ENCODE data around the gene TMPRSS12. TPM values are rescaled to one million over a fixed set of nuclear protein-coding genes. Genes with fewer than 3 reads are reported as not detected.

TMPRSS12 gene
- total RNA-seq, 1 donor from 2014 or later = not detected

DNA sequence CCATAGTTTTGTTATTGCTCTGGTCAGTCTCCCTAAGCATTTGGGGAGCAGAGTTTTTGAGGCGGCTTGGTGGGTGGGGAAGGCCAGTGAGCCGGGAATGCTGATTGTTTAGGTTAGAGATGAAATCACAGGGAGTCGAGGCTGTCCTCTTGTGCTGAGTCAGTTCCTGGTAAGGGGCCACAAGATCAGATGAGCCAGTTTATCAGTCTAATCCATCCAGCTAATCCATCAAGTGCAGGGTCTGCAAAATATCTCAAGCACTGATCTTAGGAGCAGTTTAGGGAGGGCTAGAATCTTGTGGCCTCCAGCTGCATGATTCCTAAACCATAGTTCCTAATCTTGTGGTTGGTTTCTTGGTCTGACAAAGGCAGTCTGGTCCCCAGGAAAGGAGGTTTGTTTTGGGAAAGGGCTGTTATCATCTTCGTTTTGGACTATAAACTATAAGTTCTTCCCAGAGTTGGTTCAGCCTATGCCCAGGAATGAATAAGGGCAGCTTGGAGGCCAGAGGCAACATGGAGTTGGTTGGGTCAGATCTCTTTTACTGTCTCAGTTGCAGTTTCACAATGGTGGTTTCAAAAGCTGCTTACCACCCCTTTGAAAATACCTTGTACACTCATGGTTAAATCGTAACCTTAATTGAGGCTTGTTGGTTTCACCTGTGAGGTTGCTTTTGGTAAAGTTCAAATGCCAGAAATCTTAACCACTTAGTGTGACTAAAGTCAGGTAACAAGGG lies 76.0 kb downstream of the TMPRSS12 start:
- H3K36me3 Mint-ChIP-seq = peaks cover 4% of the 10 kb centered on the region
- no peaks in the 10 kb centered on the region for H3K27me3 Mint-ChIP-seq
- H3K27ac Mint-ChIP-seq = peak overlapping the region; percentile 18
- H3K9me3 Mint-ChIP-seq = peaks cover 15% of the 10 kb centered on the region
- TF ChIP-seq, protein P1, sequence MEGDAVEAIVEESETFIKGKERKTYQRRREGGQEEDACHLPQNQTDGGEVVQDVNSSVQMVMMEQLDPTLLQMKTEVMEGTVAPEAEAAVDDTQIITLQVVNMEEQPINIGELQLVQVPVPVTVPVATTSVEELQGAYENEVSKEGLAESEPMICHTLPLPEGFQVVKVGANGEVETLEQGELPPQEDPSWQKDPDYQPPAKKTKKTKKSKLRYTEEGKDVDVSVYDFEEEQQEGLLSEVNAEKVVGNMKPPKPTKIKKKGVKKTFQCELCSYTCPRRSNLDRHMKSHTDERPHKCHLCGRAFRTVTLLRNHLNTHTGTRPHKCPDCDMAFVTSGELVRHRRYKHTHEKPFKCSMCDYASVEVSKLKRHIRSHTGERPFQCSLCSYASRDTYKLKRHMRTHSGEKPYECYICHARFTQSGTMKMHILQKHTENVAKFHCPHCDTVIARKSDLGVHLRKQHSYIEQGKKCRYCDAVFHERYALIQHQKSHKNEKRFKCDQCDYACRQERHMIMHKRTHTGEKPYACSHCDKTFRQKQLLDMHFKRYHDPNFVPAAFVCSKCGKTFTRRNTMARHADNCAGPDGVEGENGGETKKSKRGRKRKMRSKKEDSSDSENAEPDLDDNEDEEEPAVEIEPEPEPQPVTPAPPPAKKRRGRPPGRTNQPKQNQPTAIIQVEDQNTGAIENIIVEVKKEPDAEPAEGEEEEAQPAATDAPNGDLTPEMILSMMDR (conservative IDR thresholded peaks at IDR 0.05) = no peak
- H3K4me3 Mint-ChIP-seq = no peak overlapping the region
- peaks cover 13% of the 10 kb centered on the region for H3K4me1 Mint-ChIP-seq (ENCODE audit: unreplicated experiment)
- DNase-seq (ENCODE audit: extremely low spot score, unreplicated experiment) = no peak

DNA sequence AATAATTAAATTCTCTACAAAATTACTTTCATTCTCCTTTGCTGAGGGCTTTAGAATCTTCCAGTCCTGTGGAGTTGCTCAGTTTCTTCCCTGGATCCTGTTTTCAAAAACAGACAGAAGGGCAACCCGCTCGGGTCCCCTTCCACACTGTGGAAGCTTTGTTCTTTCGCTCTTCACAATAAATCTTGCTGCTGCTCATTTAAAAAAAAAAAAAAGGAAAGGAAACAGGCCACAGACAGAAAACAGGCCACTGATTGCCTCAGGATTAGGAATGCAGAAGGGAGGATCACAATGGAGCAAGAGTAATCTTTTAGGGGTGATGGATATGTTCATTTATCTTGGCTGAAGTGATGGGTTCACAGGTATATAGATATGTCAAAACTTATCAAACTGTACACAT lies 80.1 kb downstream of the TMPRSS12 start:
- TF ChIP-seq, protein P1 (conservative IDR thresholded peaks at IDR 0.05) = no peak
- Mint-ChIP-seq H3K27me3 (no peaks in the 10 kb centered on the region), H3K9me3 (peaks cover 8% of the 10 kb centered on the region), H3K4me3 (peak overlapping the region; percentile 75), H3K27ac (peak overlapping the region; percentile 88), H3K4me1 (ENCODE audit: unreplicated experiment) (peaks cover 41% of the 10 kb centered on the region), H3K36me3 (peaks cover 1% of the 10 kb centered on the region)
- DNase-seq (ENCODE audit: extremely low spot score, unreplicated experiment) = no peak

DNA sequence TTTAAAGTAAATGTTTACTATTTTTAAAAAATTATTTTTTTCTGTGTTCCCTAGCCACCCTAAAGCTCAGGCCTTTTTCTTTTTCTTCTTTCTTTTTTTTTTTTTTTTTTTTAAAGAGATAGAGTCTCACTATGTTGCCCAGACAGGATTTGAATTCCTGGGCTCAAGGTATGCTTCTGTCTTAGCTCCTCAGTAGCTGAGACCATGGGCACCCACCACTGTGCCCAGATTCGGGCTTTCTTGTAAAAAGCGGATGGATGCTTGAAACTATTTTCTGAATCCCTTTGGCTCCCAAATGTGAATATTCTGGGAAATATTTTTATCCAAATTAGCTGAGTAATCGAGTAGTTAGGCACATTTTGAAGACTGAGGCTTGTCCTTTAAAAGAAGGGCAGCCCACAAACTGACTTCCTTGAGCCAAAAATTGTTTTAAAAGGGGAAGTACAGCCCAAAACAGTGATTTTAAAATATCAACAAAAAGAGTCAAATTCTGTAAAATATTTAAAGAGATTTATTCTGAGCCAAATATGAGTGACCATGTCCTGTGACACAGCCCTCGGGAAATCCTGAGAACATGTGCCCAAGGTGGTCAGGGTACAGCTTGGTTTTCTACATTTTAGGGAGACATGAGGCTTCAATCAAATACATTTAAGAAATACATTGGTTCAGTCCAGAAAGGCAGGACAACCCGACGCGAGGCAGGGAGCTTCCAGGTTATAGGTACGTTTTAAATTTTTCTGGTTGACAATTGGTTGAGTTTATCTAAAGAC lies 80.8 kb downstream of the TMPRSS12 start:
- peaks cover 1% of the 10 kb centered on the region for H3K9me3 Mint-ChIP-seq
- no peaks in the 10 kb centered on the region for H3K27me3 Mint-ChIP-seq
- H3K27ac Mint-ChIP-seq = peak overlapping the region; percentile 86
- no peak for DNase-seq (ENCODE audit: extremely low spot score, unreplicated experiment)
- peaks cover 3% of the 10 kb centered on the region for H3K36me3 Mint-ChIP-seq
- H3K4me3 Mint-ChIP-seq = peak overlapping the region; percentile 86
- TF ChIP-seq, protein P1 (conservative IDR thresholded peaks at IDR 0.05) = no peak
- H3K4me1 Mint-ChIP-seq (ENCODE audit: unreplicated experiment) = peaks cover 48% of the 10 kb centered on the region

DNA sequence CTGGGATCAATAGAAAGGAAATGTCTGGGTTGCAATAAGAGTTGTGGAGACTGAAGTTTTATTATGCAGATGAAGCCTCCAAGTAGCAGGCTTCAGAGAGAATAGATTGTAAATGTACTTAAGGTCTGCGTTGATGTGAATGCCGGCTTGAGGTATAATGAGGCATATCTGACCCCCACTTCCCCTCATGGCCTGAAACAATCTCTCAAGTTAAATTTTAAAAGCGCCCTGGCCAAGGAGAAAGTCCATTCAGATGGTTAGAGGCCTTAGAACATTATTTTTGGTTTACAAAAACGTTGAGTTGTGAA lies 81.4 kb downstream of the TMPRSS12 start:
- Mint-ChIP-seq H3K27me3 (no peaks in the 10 kb centered on the region), H3K27ac (peak overlapping the region; percentile 86), H3K4me3 (peak overlapping the region; percentile 86), H3K36me3 (peaks cover 5% of the 10 kb centered on the region), H3K9me3 (no peaks in the 10 kb centered on the region), H3K4me1 (ENCODE audit: unreplicated experiment) (peaks cover 51% of the 10 kb centered on the region)
- TF ChIP-seq, protein P1 (conservative IDR thresholded peaks at IDR 0.05) = no peak
- DNase-seq (ENCODE audit: extremely low spot score, unreplicated experiment) = no peak

DNA sequence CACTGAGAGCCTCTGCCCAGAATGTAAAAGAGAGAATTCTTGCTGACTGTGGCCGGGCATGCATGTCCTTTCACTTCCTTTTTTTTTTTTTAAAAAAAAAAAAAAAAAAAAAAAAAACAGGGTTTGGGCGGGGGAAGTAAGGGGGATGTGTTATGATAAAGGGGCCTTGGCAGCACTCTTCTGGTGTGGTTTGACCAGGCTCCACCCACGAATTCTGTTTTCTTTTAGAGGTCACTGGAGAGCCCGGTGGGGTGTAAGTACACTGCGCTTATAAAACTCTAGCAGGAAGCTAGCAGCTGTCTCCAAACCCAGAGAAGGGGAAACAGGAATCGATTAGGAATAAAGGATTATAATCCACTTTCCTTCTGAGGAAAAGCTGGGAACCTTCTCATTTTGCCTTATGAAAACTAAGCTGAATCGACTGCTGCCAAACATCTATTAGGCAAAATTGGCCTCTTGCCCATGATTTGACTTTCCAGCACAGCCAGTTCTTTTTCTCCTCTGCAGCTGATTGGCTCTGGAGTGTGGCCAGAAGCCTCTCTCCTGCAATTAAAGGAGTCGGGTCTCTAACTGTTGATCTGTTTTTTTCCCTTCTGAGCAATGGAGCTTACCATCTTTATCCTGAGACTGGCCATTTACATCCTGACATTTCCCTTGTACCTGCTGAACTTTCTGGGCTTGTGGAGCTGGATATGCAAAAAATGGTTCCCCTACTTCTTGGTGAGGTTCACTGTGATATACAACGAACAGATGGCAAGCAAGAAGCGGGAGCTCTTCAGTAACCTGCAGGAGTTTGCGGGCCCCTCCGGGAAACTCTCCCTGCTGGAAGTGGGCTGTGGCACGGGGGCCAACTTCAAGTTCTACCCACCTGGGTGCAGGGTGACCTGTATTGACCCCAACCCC lies 82.0 kb downstream of the TMPRSS12 start:
- no peaks in the 10 kb centered on the region for H3K9me3 Mint-ChIP-seq
- DNase-seq (ENCODE audit: extremely low spot score, unreplicated experiment) = no peak
- TF ChIP-seq, protein P1 (conservative IDR thresholded peaks at IDR 0.05) = no peak
- peak overlapping the region; percentile 86 for H3K27ac Mint-ChIP-seq
- peaks cover 5% of the 10 kb centered on the region for H3K36me3 Mint-ChIP-seq
- H3K4me1 Mint-ChIP-seq (ENCODE audit: unreplicated experiment) = peaks cover 51% of the 10 kb centered on the region
- H3K27me3 Mint-ChIP-seq = no peaks in the 10 kb centered on the region
- peak overlapping the region; percentile 86 for H3K4me3 Mint-ChIP-seq

All from type B pancreatic cell (in vitro differentiated cells).